ENCODE measurements around the gene KXD1.
"Not testable (repeated sequence)": the region's sequence is repeated elsewhere in the genome, so short reads cannot be mapped to it uniquely, and the experiment has no call there.

The KXD1 gene

GRCh38 chr19:18597809-18598660, 40.4 kb downstream of the KXD1 start:
- peaks cover 2% of the 10 kb centered on the region for H3K36me3 ChIP-seq (ENCODE audit: insufficient read depth, insufficient read length, low read length)
- TF ChIP-seq YY1 (IDR thresholded peaks at IDR 0.05; ENCODE audit: insufficient read depth, insufficient read length) (no peak), ZNF274 (IDR thresholded peaks at IDR 0.05; ENCODE audit: low read depth, low read length) (no peak), SUZ12 (IDR thresholded peaks at IDR 0.05; ENCODE audit: extremely low read depth, insufficient read depth, insufficient read length) (no peak)
- H3K9me3 ChIP-seq (ENCODE audit: insufficient read depth, low read length) = no peaks in the 10 kb centered on the region
- peak overlapping the region; percentile 8 for H3K9ac ChIP-seq (ENCODE audit: insufficient read length, low read depth)
- no peak for DNase-seq (ENCODE audit: low read depth, low spot score)
- H3K27me3 ChIP-seq (ENCODE audit: insufficient read depth, insufficient read length) = peaks cover 29% of the 10 kb centered on the region
- peaks cover 21% of the 10 kb centered on the region for H3K4me1 ChIP-seq (ENCODE audit: insufficient read depth, insufficient read length)
- H3K4me3 ChIP-seq (ENCODE audit: insufficient read length, low read depth) = no peak overlapping the region

DNA sequence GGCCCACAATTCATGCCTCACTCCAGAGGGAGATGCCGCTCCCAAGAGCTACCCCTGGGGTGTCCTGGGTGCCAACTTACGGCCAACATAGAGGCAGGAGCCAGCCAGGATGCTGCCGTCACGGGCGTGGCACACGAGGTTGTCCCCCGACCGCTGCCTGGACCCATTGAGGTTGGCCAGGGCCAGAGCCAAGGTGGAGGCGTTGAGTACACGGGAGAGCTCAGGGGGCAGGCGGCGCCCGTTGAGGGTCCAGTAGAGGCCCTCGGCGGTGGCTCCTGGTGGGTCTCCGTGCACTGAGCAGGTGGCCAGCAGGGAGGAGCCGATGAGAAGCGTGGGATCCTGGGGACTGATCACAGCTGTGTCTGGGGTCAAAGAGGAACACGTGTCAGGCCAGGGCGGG, 41.8 kb downstream of the KXD1 start:
- DNase-seq (ENCODE audit: low read depth, low spot score) = no peak
- H3K36me3 ChIP-seq (ENCODE audit: insufficient read depth, insufficient read length, low read length) = no peaks in the 10 kb centered on the region
- peaks cover 42% of the 10 kb centered on the region for H3K27me3 ChIP-seq (ENCODE audit: insufficient read depth, insufficient read length)
- no peak for TF ChIP-seq ZNF274 (IDR thresholded peaks at IDR 0.05; ENCODE audit: low read depth, low read length)
- TF ChIP-seq SUZ12 (IDR thresholded peaks at IDR 0.05; ENCODE audit: extremely low read depth, insufficient read depth, insufficient read length) = no peak
- no peak for TF ChIP-seq YY1 (IDR thresholded peaks at IDR 0.05; ENCODE audit: insufficient read depth, insufficient read length)
- H3K4me3 ChIP-seq (ENCODE audit: insufficient read length, low read depth) = no peak overlapping the region
- peaks cover 23% of the 10 kb centered on the region for H3K4me1 ChIP-seq (ENCODE audit: insufficient read depth, insufficient read length)
- no peak overlapping the region for H3K9ac ChIP-seq (ENCODE audit: insufficient read length, low read depth)
- H3K9me3 ChIP-seq (ENCODE audit: insufficient read depth, low read length) = no peaks in the 10 kb centered on the region

- DNase-seq (ENCODE audit: low read depth, low spot score); H3K9me3 ChIP-seq (ENCODE audit: insufficient read depth, low read length); H3K9ac ChIP-seq (ENCODE audit: insufficient read length, low read depth); H3K36me3 ChIP-seq (ENCODE audit: insufficient read depth, insufficient read length, low read length); H3K4me3 ChIP-seq (ENCODE audit: insufficient read length, low read depth): not testable (repeated sequence)
- Histone ChIP-seq H3K27me3 (ENCODE audit: insufficient read depth, insufficient read length) (peaks cover 56% of the 10 kb centered on the region), H3K4me1 (ENCODE audit: insufficient read depth, insufficient read length) (peaks cover 28% of the 10 kb centered on the region)
Measured at GRCh38 chr19:18600692-18601397, 43.2 kb downstream of the KXD1 start.

- no peaks in the 10 kb centered on the region for H3K9me3 ChIP-seq (ENCODE audit: insufficient read depth, low read length)
- no peak for DNase-seq (ENCODE audit: low read depth, low spot score)
- no peak overlapping the region for H3K9ac ChIP-seq (ENCODE audit: insufficient read length, low read depth)
- TF ChIP-seq ZNF274 (IDR thresholded peaks at IDR 0.05; ENCODE audit: low read depth, low read length) (no peak), SUZ12 (IDR thresholded peaks at IDR 0.05; ENCODE audit: extremely low read depth, insufficient read depth, insufficient read length) (no peak), YY1 (IDR thresholded peaks at IDR 0.05; ENCODE audit: insufficient read depth, insufficient read length) (no peak)
- peaks cover 62% of the 10 kb centered on the region for H3K27me3 ChIP-seq (ENCODE audit: insufficient read depth, insufficient read length)
- H3K36me3 ChIP-seq (ENCODE audit: insufficient read depth, insufficient read length, low read length) = no peaks in the 10 kb centered on the region
- no peak overlapping the region for H3K4me3 ChIP-seq (ENCODE audit: insufficient read length, low read depth)
- H3K4me1 ChIP-seq (ENCODE audit: insufficient read depth, insufficient read length) = peaks cover 25% of the 10 kb centered on the region
Measured at GRCh38 chr19:18601875-18602274, 44.2 kb downstream of the KXD1 start.

- H3K9me3 ChIP-seq (ENCODE audit: insufficient read depth, low read length) = no peaks in the 10 kb centered on the region
- no peak for DNase-seq (ENCODE audit: low read depth, low spot score)
- peak overlapping the region; percentile 18 for H3K4me3 ChIP-seq (ENCODE audit: insufficient read length, low read depth)
- peaks cover 77% of the 10 kb centered on the region for H3K27me3 ChIP-seq (ENCODE audit: insufficient read depth, insufficient read length)
- H3K9ac ChIP-seq (ENCODE audit: insufficient read length, low read depth) = peak overlapping the region; percentile 72
- peaks cover 34% of the 10 kb centered on the region for H3K4me1 ChIP-seq (ENCODE audit: insufficient read depth, insufficient read length)
- H3K36me3 ChIP-seq (ENCODE audit: insufficient read depth, insufficient read length, low read length) = no peaks in the 10 kb centered on the region
- no peak for TF ChIP-seq YY1 (IDR thresholded peaks at IDR 0.05; ENCODE audit: insufficient read depth, insufficient read length)
- TF ChIP-seq SUZ12 (IDR thresholded peaks at IDR 0.05; ENCODE audit: extremely low read depth, insufficient read depth, insufficient read length) = no peak
- no peak for TF ChIP-seq ZNF274 (IDR thresholded peaks at IDR 0.05; ENCODE audit: low read depth, low read length)
Measured at GRCh38 chr19:18603255-18603957, 45.7 kb downstream of the KXD1 start.

- peak overlapping the region; percentile 42 for H3K9ac ChIP-seq (ENCODE audit: insufficient read length, low read depth)
- DNase-seq (ENCODE audit: low read depth, low spot score) = no peak
- H3K4me3 ChIP-seq (ENCODE audit: insufficient read length, low read depth) = peak overlapping the region; percentile 18
- no peak for TF ChIP-seq YY1 (IDR thresholded peaks at IDR 0.05; ENCODE audit: insufficient read depth, insufficient read length)
- TF ChIP-seq SUZ12 (IDR thresholded peaks at IDR 0.05; ENCODE audit: extremely low read depth, insufficient read depth, insufficient read length) = peak; percentile 52
- no peak for TF ChIP-seq ZNF274 (IDR thresholded peaks at IDR 0.05; ENCODE audit: low read depth, low read length)
- no peaks in the 10 kb centered on the region for H3K36me3 ChIP-seq (ENCODE audit: insufficient read depth, insufficient read length, low read length)
- H3K9me3 ChIP-seq (ENCODE audit: insufficient read depth, low read length) = no peaks in the 10 kb centered on the region
- peaks cover 81% of the 10 kb centered on the region for H3K27me3 ChIP-seq (ENCODE audit: insufficient read depth, insufficient read length)
- peaks cover 42% of the 10 kb centered on the region for H3K4me1 ChIP-seq (ENCODE audit: insufficient read depth, insufficient read length)
Measured at GRCh38 chr19:18603958-18604819, 46.5 kb downstream of the KXD1 start.

Data from NT2/D1 (cell line).